ENCODE results near the gene TEAD4.

- TF ChIP-seq POLR2AphosphoS5 (IDR thresholded peaks at IDR 0.05; ENCODE audit: low read depth, low read length) (no peak), TAF1 (IDR thresholded peaks at IDR 0.05; ENCODE audit: borderline replicate concordance, low read depth, low read length) (no peak)
Observed at GRCh38 chr12:2960996-2961616, 1.9 kb downstream of the TEAD4 start.

Measured in GM12892 (cell line).